Sigmoid colon (tissue), 4 donors: Measurements from ENCODE around the gene RALGAPB.

ENCODE experiments used
- EP300 ChIP-seq, 4 donors: sonication (generic); formaldehyde crosslinking; IDR thresholded peaks; one replicate each; pipeline ENCODE4 v1.6.1; 2017; ENCODE audit warnings: antibody characterized with exemption in 4 of 4
- POLR2A ChIP-seq, 2 donors: fragments of 450-650 bp; IDR thresholded peaks; one replicate each; pipeline ENCODE4 v1.6.1; 2016; ENCODE audit warnings: antibody characterized with exemption in 2 of 2, mild to moderate bottlenecking in 2 of 2, moderate library complexity in 2 of 2
- POLR2AphosphoS5 ChIP-seq, 4 donors: sonication (generic); formaldehyde crosslinking; IDR thresholded peaks; one replicate each; pipeline ENCODE4 v1.6.1; 2017; ENCODE audit warnings: antibody characterized with exemption in 4 of 4
- TF ChIP-seq, protein P1 (sequence below), 4 experiments: fragments of 450-650 bp in 3 of 4; fragments of 200-600 bp in 1 of 4; IDR thresholded peaks; one replicate each; pipeline ENCODE4 v1.5.1; 2016 to 2019; ENCODE audit warnings: antibody characterized with exemption in 4 of 4, mild to moderate bottlenecking in 3 of 4, moderate library complexity in 2 of 4

DNA sequence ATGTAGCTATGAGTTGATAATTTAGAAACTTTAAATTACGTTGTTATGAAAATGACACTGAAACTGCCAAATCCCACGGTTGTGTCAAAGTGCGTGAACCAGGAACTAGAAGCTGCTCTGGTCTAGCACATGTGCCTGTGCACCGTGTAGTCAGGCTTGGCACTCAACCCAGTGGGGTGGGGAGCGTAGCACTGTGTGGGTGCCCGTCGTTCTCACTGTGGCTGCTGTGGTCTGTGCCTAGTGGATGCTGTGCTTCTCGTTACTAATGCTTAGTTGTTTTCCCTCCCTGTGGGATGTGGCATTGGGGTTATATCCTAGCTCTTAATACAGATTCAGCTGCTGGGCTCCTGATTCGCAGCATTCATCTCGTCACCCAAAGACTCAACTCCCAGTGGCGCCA, 62.1 kb downstream of the RALGAPB start:
- TF ChIP-seq, protein P1, sequence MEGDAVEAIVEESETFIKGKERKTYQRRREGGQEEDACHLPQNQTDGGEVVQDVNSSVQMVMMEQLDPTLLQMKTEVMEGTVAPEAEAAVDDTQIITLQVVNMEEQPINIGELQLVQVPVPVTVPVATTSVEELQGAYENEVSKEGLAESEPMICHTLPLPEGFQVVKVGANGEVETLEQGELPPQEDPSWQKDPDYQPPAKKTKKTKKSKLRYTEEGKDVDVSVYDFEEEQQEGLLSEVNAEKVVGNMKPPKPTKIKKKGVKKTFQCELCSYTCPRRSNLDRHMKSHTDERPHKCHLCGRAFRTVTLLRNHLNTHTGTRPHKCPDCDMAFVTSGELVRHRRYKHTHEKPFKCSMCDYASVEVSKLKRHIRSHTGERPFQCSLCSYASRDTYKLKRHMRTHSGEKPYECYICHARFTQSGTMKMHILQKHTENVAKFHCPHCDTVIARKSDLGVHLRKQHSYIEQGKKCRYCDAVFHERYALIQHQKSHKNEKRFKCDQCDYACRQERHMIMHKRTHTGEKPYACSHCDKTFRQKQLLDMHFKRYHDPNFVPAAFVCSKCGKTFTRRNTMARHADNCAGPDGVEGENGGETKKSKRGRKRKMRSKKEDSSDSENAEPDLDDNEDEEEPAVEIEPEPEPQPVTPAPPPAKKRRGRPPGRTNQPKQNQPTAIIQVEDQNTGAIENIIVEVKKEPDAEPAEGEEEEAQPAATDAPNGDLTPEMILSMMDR (IDR thresholded peaks at IDR 0.05) = no peak
- no peak for TF ChIP-seq POLR2A (IDR thresholded peaks at IDR 0.05)
- TF ChIP-seq POLR2AphosphoS5 (IDR thresholded peaks at IDR 0.05) = no peak
- TF ChIP-seq EP300 (IDR thresholded peaks at IDR 0.05) = no peak
